Measurements from ENCODE around the gene ZNF577.

Gene ZNF577

DNA sequence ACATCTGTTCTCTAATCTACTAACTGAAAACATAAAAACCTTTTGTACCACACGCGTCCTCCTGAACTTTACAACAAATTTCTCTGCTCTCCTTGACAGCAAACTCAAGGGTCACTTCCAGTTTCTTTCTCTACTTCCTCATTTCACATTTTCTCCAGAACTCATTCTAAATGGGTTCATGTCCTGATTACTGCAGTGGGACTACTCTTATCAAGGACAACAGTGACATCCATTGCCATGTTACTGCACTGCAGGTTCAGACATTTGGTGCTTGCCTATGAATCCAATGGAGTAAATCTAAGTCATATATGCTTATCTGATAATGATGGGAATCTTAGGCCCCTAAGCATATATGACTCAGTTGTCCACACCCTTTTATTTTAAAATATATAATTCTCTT, 57.5 kb downstream of the ZNF577 start:
- no peaks in the 10 kb centered on the region for H3K36me3 ChIP-seq (ENCODE audit: control insufficient read depth in 1 of 2, insufficient read depth in 2 of 2, low read depth in 1 of 2, low read length in 2 of 2)
- no peak overlapping the region for H2BK12ac ChIP-seq (ENCODE audit: low read length in 2 of 2)
- no peak overlapping the region for H2BK120ac ChIP-seq (ENCODE audit: low read depth, low read length)

GRCh38 chr19:51824281-51825005, 63.3 kb downstream of the ZNF577 start:
- 90% methylated on average over 13 of the region's 13 CpGs for WGBS
- Histone ChIP-seq H2BK120ac (ENCODE audit: low read depth, low read length) (no peak overlapping the region), H3K79me1 (replicated peaks; ENCODE audit: low read length, poor library complexity, severe bottlenecking) (no peaks in the 10 kb centered on the region), H3K9me3 (ENCODE audit: control insufficient read depth, low read length) (peaks cover 47% of the 10 kb centered on the region), H3K36me3 (ENCODE audit: control insufficient read depth in 1 of 2, insufficient read depth in 2 of 2, low read depth in 1 of 2, low read length in 2 of 2) (no peaks in the 10 kb centered on the region), H2BK5ac (ENCODE audit: low read depth, low read length, poor library complexity, severe bottlenecking) (no peak overlapping the region), H3K4me3 (ENCODE audit: insufficient read depth in 1 of 2, low read depth in 1 of 2, low read length in 2 of 2) (no peak overlapping the region), H3K4me1 (ENCODE audit: control insufficient read depth, insufficient read depth, low read depth, low read length) (no peaks in the 10 kb centered on the region), H3K14ac (ENCODE audit: low read length in 2 of 2) (no peak overlapping the region), H3K9ac (ENCODE audit: low read length) (no peak overlapping the region), H3K27ac (ENCODE audit: low read length, poor library complexity, severe bottlenecking) (no peak overlapping the region), H2BK12ac (ENCODE audit: low read length in 2 of 2) (no peak overlapping the region), H4K8ac (ENCODE audit: low read length) (no peak overlapping the region), H3K27me3 (ENCODE audit: control insufficient read depth in 1 of 2, insufficient read depth in 1 of 2, low read length in 2 of 2) (no peaks in the 10 kb centered on the region), H2AK5ac (ENCODE audit: low read length, severe bottlenecking) (no peak overlapping the region), H4K91ac (ENCODE audit: low read length) (no peak overlapping the region), H3K4ac (ENCODE audit: low read depth in 1 of 2, low read length in 2 of 2) (no peak overlapping the region), H3K18ac (ENCODE audit: low read depth in 1 of 2, low read length in 2 of 2) (no peak overlapping the region), H2BK15ac (ENCODE audit: low read depth, poor library complexity, severe bottlenecking) (no peak overlapping the region), H3K4me2 (ENCODE audit: low read length, poor library complexity, severe bottlenecking) (no peak overlapping the region), H3K23ac (ENCODE audit: low read length in 2 of 2) (no peak overlapping the region), H2AFZ (ENCODE audit: low read depth, low read length) (no peak overlapping the region)
- DNase-seq: no peak

More for the DNA sequence above, 57.5 kb downstream of the ZNF577 start:
- H3K27ac ChIP-seq (ENCODE audit: low read length, poor library complexity, severe bottlenecking): no peak overlapping the region
- no peak for DNase-seq
- no peak overlapping the region for H2AK5ac ChIP-seq (ENCODE audit: low read length, severe bottlenecking)
- H3K27me3 ChIP-seq (ENCODE audit: control insufficient read depth in 1 of 2, insufficient read depth in 1 of 2, low read length in 2 of 2): no peaks in the 10 kb centered on the region
- no peak overlapping the region for H4K91ac ChIP-seq (ENCODE audit: low read length)
- 94% methylated on average over 2 of the region's 2 CpGs for WGBS
- no peak overlapping the region for H3K9ac ChIP-seq (ENCODE audit: low read length)
- no peak overlapping the region for H3K14ac ChIP-seq (ENCODE audit: low read length in 2 of 2)
- no peak overlapping the region for H3K18ac ChIP-seq (ENCODE audit: low read depth in 1 of 2, low read length in 2 of 2)
- no peak overlapping the region for H2BK15ac ChIP-seq (ENCODE audit: low read depth, poor library complexity, severe bottlenecking)
- H3K4me3 ChIP-seq (ENCODE audit: insufficient read depth in 1 of 2, low read depth in 1 of 2, low read length in 2 of 2): no peak overlapping the region
- H3K4me1 ChIP-seq (ENCODE audit: control insufficient read depth, insufficient read depth, low read depth, low read length): no peaks in the 10 kb centered on the region
- H3K79me1 ChIP-seq (replicated peaks; ENCODE audit: low read length, poor library complexity, severe bottlenecking): no peaks in the 10 kb centered on the region
- H3K4me2 ChIP-seq (ENCODE audit: low read length, poor library complexity, severe bottlenecking): no peak overlapping the region
- no peak overlapping the region for H3K23ac ChIP-seq (ENCODE audit: low read length in 2 of 2)
- H3K9me3 ChIP-seq (ENCODE audit: control insufficient read depth, low read length): peaks cover 59% of the 10 kb centered on the region
- H2AFZ ChIP-seq (ENCODE audit: low read depth, low read length): no peak overlapping the region
- no peak overlapping the region for H2BK5ac ChIP-seq (ENCODE audit: low read depth, low read length, poor library complexity, severe bottlenecking)
- H3K4ac ChIP-seq (ENCODE audit: low read depth in 1 of 2, low read length in 2 of 2): no peak overlapping the region
- H4K8ac ChIP-seq (ENCODE audit: low read length): no peak overlapping the region

DNA sequence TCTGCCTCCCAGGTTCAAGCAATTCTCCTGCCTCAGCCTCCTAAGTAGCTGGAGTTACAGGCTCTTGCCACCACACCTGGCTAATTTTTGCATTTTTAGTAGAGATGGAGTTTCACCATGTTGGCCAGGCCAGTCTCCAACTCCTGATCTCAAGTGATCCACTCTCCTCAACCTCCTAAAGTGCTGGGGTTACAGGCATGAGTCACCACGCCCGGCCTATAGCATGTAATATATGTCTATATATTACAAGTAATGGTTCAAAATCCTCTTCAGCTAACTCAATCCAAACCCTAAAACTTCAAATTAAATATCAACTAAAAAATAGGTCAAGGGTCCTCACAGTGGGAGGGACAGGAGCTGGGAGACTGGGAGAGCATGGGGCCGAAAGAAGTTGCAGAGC, 64.8 kb downstream of the ZNF577 start:
- Histone ChIP-seq H2BK15ac (ENCODE audit: low read depth, poor library complexity, severe bottlenecking) (no peak overlapping the region), H3K27ac (ENCODE audit: low read length, poor library complexity, severe bottlenecking) (no peak overlapping the region), H4K8ac (ENCODE audit: low read length) (no peak overlapping the region), H2AK5ac (ENCODE audit: low read length, severe bottlenecking) (no peak overlapping the region), H2BK120ac (ENCODE audit: low read depth, low read length) (no peak overlapping the region), H3K14ac (ENCODE audit: low read length in 2 of 2) (no peak overlapping the region), H3K4me2 (ENCODE audit: low read length, poor library complexity, severe bottlenecking) (no peak overlapping the region), H3K18ac (ENCODE audit: low read depth in 1 of 2, low read length in 2 of 2) (no peak overlapping the region), H3K27me3 (ENCODE audit: control insufficient read depth in 1 of 2, insufficient read depth in 1 of 2, low read length in 2 of 2) (peaks cover 0 to 2% of the 10 kb centered on the region in 2 experiments), H2BK5ac (ENCODE audit: low read depth, low read length, poor library complexity, severe bottlenecking) (no peak overlapping the region), H3K9me3 (ENCODE audit: control insufficient read depth, low read length) (peaks cover 51% of the 10 kb centered on the region), H2BK12ac (ENCODE audit: low read length in 2 of 2) (no peak overlapping the region), H3K79me1 (replicated peaks; ENCODE audit: low read length, poor library complexity, severe bottlenecking) (no peaks in the 10 kb centered on the region), H3K4me3 (ENCODE audit: insufficient read depth in 1 of 2, low read depth in 1 of 2, low read length in 2 of 2) (no peak overlapping the region), H3K9ac (ENCODE audit: low read length) (no peak overlapping the region), H3K4ac (ENCODE audit: low read depth in 1 of 2, low read length in 2 of 2) (no peak overlapping the region), H3K23ac (ENCODE audit: low read length in 2 of 2) (no peak overlapping the region), H3K36me3 (ENCODE audit: control insufficient read depth in 1 of 2, insufficient read depth in 2 of 2, low read depth in 1 of 2, low read length in 2 of 2) (no peaks in the 10 kb centered on the region), H4K91ac (ENCODE audit: low read length) (no peak overlapping the region), H3K4me1 (ENCODE audit: control insufficient read depth, insufficient read depth, low read depth, low read length) (no peaks in the 10 kb centered on the region), H2AFZ (ENCODE audit: low read depth, low read length) (no peak overlapping the region)
- DNase-seq: no peak
- WGBS: 100% methylated on average over 1 of the region's 3 CpGs

DNA sequence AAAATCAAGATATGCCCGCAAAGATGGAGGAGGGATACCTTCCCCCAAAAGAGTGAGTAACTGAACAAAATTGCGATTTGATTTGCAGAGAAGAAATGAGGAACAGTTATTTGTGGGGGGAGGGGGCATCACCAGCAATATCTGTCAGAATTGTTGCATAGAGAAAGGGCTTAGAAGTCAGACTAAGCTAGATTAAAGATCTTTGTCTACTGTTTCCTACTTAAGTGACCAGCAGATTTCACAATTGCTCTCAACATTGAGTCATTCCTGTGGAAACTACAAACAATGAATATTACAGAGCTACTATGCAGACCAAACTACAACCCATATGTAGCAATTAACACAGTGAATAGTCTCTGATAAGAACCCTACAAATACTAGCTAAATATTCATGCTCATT, 65.4 kb downstream of the ZNF577 start:
- WGBS: 76% methylated on average over 2 of the region's 2 CpGs
- peaks cover 44% of the 10 kb centered on the region for H3K9me3 ChIP-seq (ENCODE audit: control insufficient read depth, low read length)
- DNase-seq: no peak

More for the DNA sequence above, 65.4 kb downstream of the ZNF577 start:
- no peaks in the 10 kb centered on the region for H3K36me3 ChIP-seq (ENCODE audit: control insufficient read depth in 1 of 2, insufficient read depth in 2 of 2, low read depth in 1 of 2, low read length in 2 of 2)
- no peak overlapping the region for H3K18ac ChIP-seq (ENCODE audit: low read depth in 1 of 2, low read length in 2 of 2)
- H2BK15ac ChIP-seq (ENCODE audit: low read depth, poor library complexity, severe bottlenecking): no peak overlapping the region
- H3K23ac ChIP-seq (ENCODE audit: low read length in 2 of 2): no peak overlapping the region
- no peak overlapping the region for H3K4me3 ChIP-seq (ENCODE audit: insufficient read depth in 1 of 2, low read depth in 1 of 2, low read length in 2 of 2)
- no peak overlapping the region for H2BK5ac ChIP-seq (ENCODE audit: low read depth, low read length, poor library complexity, severe bottlenecking)
- H3K14ac ChIP-seq (ENCODE audit: low read length in 2 of 2): no peak overlapping the region
- H2BK120ac ChIP-seq (ENCODE audit: low read depth, low read length): no peak overlapping the region
- H3K4me1 ChIP-seq (ENCODE audit: control insufficient read depth, insufficient read depth, low read depth, low read length): no peaks in the 10 kb centered on the region
- no peak overlapping the region for H4K91ac ChIP-seq (ENCODE audit: low read length)
- H3K27me3 ChIP-seq (ENCODE audit: control insufficient read depth in 1 of 2, insufficient read depth in 1 of 2, low read length in 2 of 2): peaks cover 0 to 2% of the 10 kb centered on the region in 2 experiments
- no peak overlapping the region for H3K9ac ChIP-seq (ENCODE audit: low read length)
- no peak overlapping the region for H4K8ac ChIP-seq (ENCODE audit: low read length)
- no peak overlapping the region for H2BK12ac ChIP-seq (ENCODE audit: low read length in 2 of 2)
- H3K27ac ChIP-seq (ENCODE audit: low read length, poor library complexity, severe bottlenecking): no peak overlapping the region
- no peak overlapping the region for H2AFZ ChIP-seq (ENCODE audit: low read depth, low read length)
- H3K4ac ChIP-seq (ENCODE audit: low read depth in 1 of 2, low read length in 2 of 2): no peak overlapping the region
- no peaks in the 10 kb centered on the region for H3K79me1 ChIP-seq (replicated peaks; ENCODE audit: low read length, poor library complexity, severe bottlenecking)
- no peak overlapping the region for H3K4me2 ChIP-seq (ENCODE audit: low read length, poor library complexity, severe bottlenecking)
- H2AK5ac ChIP-seq (ENCODE audit: low read length, severe bottlenecking): no peak overlapping the region
